GM23338 (cell line): ENCODE results near the gene BBS1. TPM values are rescaled to one million over a fixed set of nuclear protein-coding genes. Genes with fewer than 3 reads are reported as not detected.
A peak's percentile ranks its signal among the peaks of the same experiment; 100 is the strongest.

ENCODE experiments used
- ATAC-seq: fragments of 200-7000 bp; cut with Tn5 transposase; 3 replicates; pipeline ENCODE4 v1.9.1; 2020
- DNase-seq: peaks from one replicate; pipeline ENCODE4 v3.0.0-alpha.2; 2015; ENCODE audit warnings: low spot score
- H2AFZ ChIP-seq: fragments of 200-600 bp; sonication (generic); 2 replicates; pipeline ENCODE4 v1.8.0; 2016; ENCODE audit warnings: antibody characterized with exemption, mild to moderate bottlenecking, moderate library complexity
- H3F3A ChIP-seq: fragments of 200-600 bp; sonication (generic); replicated peaks from 2 replicates; pipeline ENCODE4 v1.8.0; 2017; ENCODE audit warnings: antibody characterized with exemption, mixed run types, low read depth
- H3K27ac ChIP-seq: fragments of 200-600 bp; sonication (generic); 2 replicates; pipeline ENCODE4 v1.6.1; 2016; ENCODE audit warnings: low read depth
- H3K27me3 ChIP-seq: fragments of 200-600 bp; sonication (generic); 2 replicates; pipeline ENCODE4 v1.8.0; 2016; ENCODE audit warnings: mild to moderate bottlenecking, mixed run types, moderate library complexity; ENCODE audit not compliant: insufficient read depth
- H3K36me3 ChIP-seq: fragments of 200-600 bp; sonication (generic); 2 replicates; pipeline ENCODE4 v1.8.0; 2016; ENCODE audit warnings: mild to moderate bottlenecking; ENCODE audit not compliant: insufficient read depth
- H3K4me1 ChIP-seq: fragments of 200-600 bp; sonication (generic); 2 replicates; pipeline ENCODE4 v1.8.0; 2016; ENCODE audit warnings: mild to moderate bottlenecking, moderate library complexity; ENCODE audit not compliant: insufficient read depth
- H3K4me2 ChIP-seq: fragments of 200-600 bp; sonication (generic); 2 replicates; pipeline ENCODE4 v1.7.1; 2017; ENCODE audit warnings: mixed run types
- H3K4me3 ChIP-seq: fragments of 200-600 bp; sonication (generic); 2 replicates; pipeline ENCODE4 v1.6.1; 2016; ENCODE audit warnings: mixed run types
- H3K79me2 ChIP-seq: fragments of 200-600 bp; sonication (generic); replicated peaks from 2 replicates; pipeline ENCODE4 v1.8.0; 2017; ENCODE audit warnings: mild to moderate bottlenecking; ENCODE audit not compliant: insufficient read depth
- H3K9me2 ChIP-seq: fragments of 200-600 bp; sonication (generic); 2 replicates; pipeline ENCODE4 v1.8.0; 2017; ENCODE audit not compliant: insufficient read depth
- H4K20me1 ChIP-seq: fragments of 200-600 bp; sonication (generic); replicated peaks from 2 replicates; pipeline ENCODE4 v1.8.0; 2017; ENCODE audit warnings: mild to moderate bottlenecking; ENCODE audit not compliant: insufficient read depth
- H3K27ac Mint-ChIP-seq: 2 replicates; pipeline ENCODE4 v1.8.0; 2020; ENCODE audit warnings: inconsistent platforms, mild to moderate bottlenecking, moderate library complexity, mixed read lengths
- H3K27me3 Mint-ChIP-seq: 3 replicates; pipeline ENCODE4 v1.8.0; 2022; ENCODE audit warnings: low read depth, mild to moderate bottlenecking, moderate library complexity, mixed read lengths, inconsistent platforms; ENCODE audit not compliant: insufficient read depth, poor library complexity
- H3K36me3 Mint-ChIP-seq: 3 replicates; pipeline ENCODE4 v1.8.0; 2021; ENCODE audit warnings: low read depth, mild to moderate bottlenecking, inconsistent platforms, moderate library complexity, mixed read lengths
- H3K4me1 Mint-ChIP-seq: 3 replicates; pipeline ENCODE4 v1.8.0; 2020; ENCODE audit warnings: mild to moderate bottlenecking, inconsistent platforms, mixed read lengths
- H3K4me3 Mint-ChIP-seq: 3 replicates; pipeline ENCODE4 v1.8.0; 2021; ENCODE audit warnings: moderate library complexity, mild to moderate bottlenecking, inconsistent platforms, mixed read lengths
- H3K9me3 Mint-ChIP-seq: 3 replicates; pipeline ENCODE4 v1.8.0; 2020; ENCODE audit warnings: moderate library complexity, mild to moderate bottlenecking, inconsistent platforms, mixed read lengths
- CREB1 ChIP-seq: fragments of 250-450 bp; sonication (Bioruptor Pico); IDR thresholded peaks from 2 replicates; pipeline ENCODE4 v1.5.0; 2020; ENCODE audit warnings: low read depth, mild to moderate bottlenecking, moderate library complexity
- EZH2 ChIP-seq: fragments of 200-600 bp; sonication (generic); IDR thresholded peaks from one replicate; pipeline ENCODE4 v1.8.0; 2017; ENCODE audit warnings: antibody characterized with exemption, mild to moderate bottlenecking, low read depth; ENCODE audit not compliant: unreplicated experiment
- POLR2AphosphoS5 ChIP-seq: IDR thresholded peaks from 2 replicates; pipeline ENCODE4 v1.6.1; 2016; ENCODE audit warnings: antibody characterized with exemption, low read depth
- ZNF114 ChIP-seq: fragments of 250-450 bp; sonication (Bioruptor Pico); IDR thresholded peaks from 2 replicates; pipeline ENCODE4 v1.5.0; 2020; ENCODE audit warnings: mild to moderate bottlenecking, moderate library complexity
- polyA plus RNA-seq: library from polyadenylated mRNA; unstranded; fragments of >200 nt; fragmentation: Nextera tagmentation; extraction: Ambion mirVana; gene quantifications from 2 replicates; pipeline ENCODE4 v1.2.1, GENCODE V29; 2016
- total RNA-seq: library from RNA; depleted of rRNA; stranded (reverse); fragments of >200 nt; shearing (Covaris generic); gene quantifications from 2 replicates; pipeline ENCODE4 v1.2.3, GENCODE V29; 2014
- TF ChIP-seq, protein P1 (sequence below), 2 experiments: fragments of 200-600 bp in 1 of 2; sonication (generic) in 1 of 2; conservative IDR thresholded peaks; 2 replicates each; pipeline versions ENCODE4 v1.5.1 to v1.6.1; 2016 to 2017; ENCODE audit warnings: antibody characterized with exemption in 2 of 2, low read depth in 2 of 2, mild to moderate bottlenecking in 2 of 2, moderate library complexity in 1 of 2
- TF ChIP-seq, protein P2 (sequence below): IDR thresholded peaks from one replicate; pipeline ENCODE4 v1.6.1; 2018; ENCODE audit warnings: antibody characterized with exemption; ENCODE audit not compliant: unreplicated experiment

Gene BBS1
- total and polyA plus RNA-seq, 2 experiments from 2014 or later, result 11.6 to 41.3 TPM

DNA sequence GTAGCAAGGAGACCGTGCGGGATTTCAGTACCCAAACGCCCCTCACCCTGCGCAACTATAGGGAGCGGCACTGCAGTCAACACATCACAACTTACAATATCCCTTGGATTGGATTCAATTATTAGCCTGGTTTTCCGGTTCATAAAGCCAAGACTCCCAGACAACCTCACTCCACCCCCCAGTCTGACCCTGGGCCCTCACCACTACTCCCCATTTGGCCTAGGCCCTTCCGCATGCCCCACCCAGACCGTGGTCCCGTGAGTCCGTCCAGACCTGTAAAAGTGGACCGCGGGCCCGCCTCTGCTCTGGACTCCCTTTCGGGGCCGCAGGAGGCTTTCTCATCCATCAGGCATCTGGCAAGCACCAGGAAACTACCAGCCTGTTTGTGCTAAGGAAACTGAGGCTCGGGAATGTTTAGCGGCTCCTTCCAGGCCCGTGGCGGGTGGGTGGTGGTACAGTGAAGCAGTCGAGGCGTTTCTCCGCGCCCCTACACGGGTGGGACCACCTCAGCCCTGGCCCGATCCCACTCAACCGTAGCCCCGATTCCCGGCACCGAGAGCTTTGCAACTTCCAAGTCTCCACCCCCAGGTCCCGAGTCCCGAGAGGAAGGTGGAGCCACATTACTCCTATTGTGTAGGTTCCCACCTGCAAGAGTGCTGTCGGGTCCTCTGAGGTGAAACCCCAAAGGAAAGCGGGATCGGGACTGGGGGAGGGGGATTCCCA, 30.9 kb upstream of the BBS1 start:
- Histone ChIP-seq H3K9me2 (no peaks in the 10 kb centered on the region), H3K36me3 (peaks cover 8% of the 10 kb centered on the region; the same call in 1 of the 2 replicates), H3F3A (peaks cover 16% of the 10 kb centered on the region; the same call in 1 of the 2 replicates), H3K27ac (peak overlapping the region; percentile 94), H3K4me1 (peaks cover 8% of the 10 kb centered on the region), H2AFZ (peak overlapping the region; percentile 90), H3K27me3 (no peaks in the 10 kb centered on the region), H4K20me1 (no peaks in the 10 kb centered on the region; the same call in none of the 2 replicates), H3K4me2 (peak overlapping the region; percentile 95), H3K79me2 (peaks cover 9% of the 10 kb centered on the region; the same call in 1 of the 2 replicates), H3K4me3 (peak overlapping the region; percentile 63)
- peak; percentile 62 for DNase-seq
- H3K27me3 Mint-ChIP-seq, result peaks cover 11% of the 10 kb centered on the region
- ATAC-seq, result peak; percentile 56
- H3K9me3 Mint-ChIP-seq, result no peaks in the 10 kb centered on the region
- H3K36me3 Mint-ChIP-seq, result peaks cover 4% of the 10 kb centered on the region; the same call in 1 of the 3 replicates
- H3K4me3 Mint-ChIP-seq, result peak overlapping the region; percentile 86
- no peak for TF ChIP-seq EZH2
- TF ChIP-seq CREB1 (CRISPR knock-in tag), result no peak
- no peak for TF ChIP-seq ZNF114
- TF ChIP-seq, protein P1, sequence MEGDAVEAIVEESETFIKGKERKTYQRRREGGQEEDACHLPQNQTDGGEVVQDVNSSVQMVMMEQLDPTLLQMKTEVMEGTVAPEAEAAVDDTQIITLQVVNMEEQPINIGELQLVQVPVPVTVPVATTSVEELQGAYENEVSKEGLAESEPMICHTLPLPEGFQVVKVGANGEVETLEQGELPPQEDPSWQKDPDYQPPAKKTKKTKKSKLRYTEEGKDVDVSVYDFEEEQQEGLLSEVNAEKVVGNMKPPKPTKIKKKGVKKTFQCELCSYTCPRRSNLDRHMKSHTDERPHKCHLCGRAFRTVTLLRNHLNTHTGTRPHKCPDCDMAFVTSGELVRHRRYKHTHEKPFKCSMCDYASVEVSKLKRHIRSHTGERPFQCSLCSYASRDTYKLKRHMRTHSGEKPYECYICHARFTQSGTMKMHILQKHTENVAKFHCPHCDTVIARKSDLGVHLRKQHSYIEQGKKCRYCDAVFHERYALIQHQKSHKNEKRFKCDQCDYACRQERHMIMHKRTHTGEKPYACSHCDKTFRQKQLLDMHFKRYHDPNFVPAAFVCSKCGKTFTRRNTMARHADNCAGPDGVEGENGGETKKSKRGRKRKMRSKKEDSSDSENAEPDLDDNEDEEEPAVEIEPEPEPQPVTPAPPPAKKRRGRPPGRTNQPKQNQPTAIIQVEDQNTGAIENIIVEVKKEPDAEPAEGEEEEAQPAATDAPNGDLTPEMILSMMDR (conservative IDR thresholded peaks at IDR 0.05; ENCODE audit: low read depth in 2 of 2), result no peak
- TF ChIP-seq, protein P2, sequence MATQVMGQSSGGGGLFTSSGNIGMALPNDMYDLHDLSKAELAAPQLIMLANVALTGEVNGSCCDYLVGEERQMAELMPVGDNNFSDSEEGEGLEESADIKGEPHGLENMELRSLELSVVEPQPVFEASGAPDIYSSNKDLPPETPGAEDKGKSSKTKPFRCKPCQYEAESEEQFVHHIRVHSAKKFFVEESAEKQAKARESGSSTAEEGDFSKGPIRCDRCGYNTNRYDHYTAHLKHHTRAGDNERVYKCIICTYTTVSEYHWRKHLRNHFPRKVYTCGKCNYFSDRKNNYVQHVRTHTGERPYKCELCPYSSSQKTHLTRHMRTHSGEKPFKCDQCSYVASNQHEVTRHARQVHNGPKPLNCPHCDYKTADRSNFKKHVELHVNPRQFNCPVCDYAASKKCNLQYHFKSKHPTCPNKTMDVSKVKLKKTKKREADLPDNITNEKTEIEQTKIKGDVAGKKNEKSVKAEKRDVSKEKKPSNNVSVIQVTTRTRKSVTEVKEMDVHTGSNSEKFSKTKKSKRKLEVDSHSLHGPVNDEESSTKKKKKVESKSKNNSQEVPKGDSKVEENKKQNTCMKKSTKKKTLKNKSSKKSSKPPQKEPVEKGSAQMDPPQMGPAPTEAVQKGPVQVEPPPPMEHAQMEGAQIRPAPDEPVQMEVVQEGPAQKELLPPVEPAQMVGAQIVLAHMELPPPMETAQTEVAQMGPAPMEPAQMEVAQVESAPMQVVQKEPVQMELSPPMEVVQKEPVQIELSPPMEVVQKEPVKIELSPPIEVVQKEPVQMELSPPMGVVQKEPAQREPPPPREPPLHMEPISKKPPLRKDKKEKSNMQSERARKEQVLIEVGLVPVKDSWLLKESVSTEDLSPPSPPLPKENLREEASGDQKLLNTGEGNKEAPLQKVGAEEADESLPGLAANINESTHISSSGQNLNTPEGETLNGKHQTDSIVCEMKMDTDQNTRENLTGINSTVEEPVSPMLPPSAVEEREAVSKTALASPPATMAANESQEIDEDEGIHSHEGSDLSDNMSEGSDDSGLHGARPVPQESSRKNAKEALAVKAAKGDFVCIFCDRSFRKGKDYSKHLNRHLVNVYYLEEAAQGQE, result no peak
- peak overlapping the region; percentile 91 for H3K27ac Mint-ChIP-seq
- peaks cover 21% of the 10 kb centered on the region for H3K4me1 Mint-ChIP-seq

DNA sequence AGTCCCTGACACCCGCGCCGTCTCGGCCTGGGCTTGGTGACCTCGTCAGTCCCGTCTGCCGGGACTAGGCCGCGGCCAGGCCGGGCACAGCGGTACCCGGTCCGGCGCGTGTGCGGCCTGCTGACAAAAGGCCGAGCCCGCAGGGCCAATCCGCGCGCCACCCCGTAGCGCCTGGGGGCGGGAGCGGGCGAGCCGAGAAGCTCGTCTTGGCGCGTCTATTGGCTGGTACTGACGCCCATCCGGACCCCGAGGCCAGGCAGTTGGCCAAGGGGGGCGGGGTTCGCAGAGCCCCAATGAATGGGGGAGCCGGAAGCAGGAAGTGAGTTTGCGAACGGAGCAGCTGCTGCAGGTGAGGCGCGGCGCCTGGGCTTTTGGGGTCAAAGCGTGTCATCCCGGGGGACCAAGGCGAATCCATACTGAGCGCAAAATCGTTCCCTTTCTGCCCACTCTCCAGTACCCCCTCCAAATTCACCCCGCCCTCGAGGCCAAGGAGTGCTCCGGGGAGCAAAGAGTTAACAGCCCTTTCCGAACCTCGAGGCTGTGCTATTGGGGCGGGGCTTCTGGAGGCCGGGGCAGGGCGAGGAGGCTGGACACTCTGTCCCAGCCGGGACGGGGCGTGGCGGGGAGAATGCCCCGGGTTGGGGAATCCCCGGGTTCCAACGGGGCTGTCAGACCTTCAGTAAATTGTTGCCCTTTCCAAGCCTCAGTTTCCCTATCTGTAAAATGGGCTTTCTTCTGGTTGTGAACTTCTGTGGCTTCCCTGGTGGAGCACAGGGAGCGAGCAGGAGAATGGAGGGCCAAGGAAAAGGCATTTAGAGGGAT, 30.1 kb upstream of the BBS1 start, which contains the start of gene DPP3:
DPP3 (plus strand) TSS at position 318 of the 822 bp plus-strand sequence. CDS start 1,767 bp downstream, outside the sequence.
- Histone ChIP-seq H3K4me3 (peak within 1 kb of the TSS; percentile 63), H3K4me2 (peak within 1 kb of the TSS; percentile 95), H3K36me3 (peaks cover 8% of the 10 kb centered on the region; the same call in 1 of the 2 replicates), H3K4me1 (peaks cover 8% of the 10 kb centered on the region), H3K79me2 (peaks cover 9% of the 10 kb centered on the region; the same call in 1 of the 2 replicates), H3K9me2 (no peaks in the 10 kb centered on the region), H2AFZ (peak within 1 kb of the TSS; percentile 90), H3K27ac (peak within 1 kb of the TSS; percentile 94), H3K27me3 (no peaks in the 10 kb centered on the region), H4K20me1 (no peaks in the 10 kb centered on the region; the same call in none of the 2 replicates), H3F3A (peaks cover 14% of the 10 kb centered on the region; the same call in 1 of the 2 replicates)
- DNase-seq (peak; percentile 99), ATAC-seq (peak; percentile 90)
- Mint-ChIP-seq H3K27ac (peak within 1 kb of the TSS; percentile 91), H3K36me3 (peaks cover 4% of the 10 kb centered on the region; the same call in 1 of the 3 replicates), H3K4me1 (peaks cover 21% of the 10 kb centered on the region), H3K4me3 (peak within 1 kb of the TSS; percentile 86), H3K9me3 (no peaks in the 10 kb centered on the region), H3K27me3 (peaks cover 11% of the 10 kb centered on the region)
- TF ChIP-seq POLR2AphosphoS5, result peak; percentile 80
- TF ChIP-seq CREB1 (CRISPR knock-in tag), result 0 out of 2 replicates have a peak, but pooled peaks have one; percentile 58
- TF ChIP-seq, protein P2, result no peak
